Liver (tissue), 9 donors: ENCODE results near the gene TRAK1. TPM values are rescaled to one million over a fixed set of nuclear protein-coding genes. Genes with fewer than 3 reads are reported as not detected.

Source experiments
- DNase-seq: peaks from one replicate; pipeline ENCODE4 v3.0.0-alpha.2; 2017; ENCODE audit warnings: low spot score
- H3K27ac ChIP-seq, 2 donors: one replicate each; pipeline ENCODE4 v1.7.0; 2013; ENCODE audit warnings: inconsistent platforms in 2 of 2, low read length in 2 of 2, control low read depth in 1 of 2, low read depth in 1 of 2, mild to moderate bottlenecking in 1 of 2
- H3K27me3 ChIP-seq, 4 donors: one replicate each; pipeline versions ENCODE4 v1.6.1 to v1.7.0; 2013; ENCODE audit warnings: low read length in 3 of 4, inconsistent platforms in 1 of 4, mild to moderate bottlenecking in 1 of 4, moderate library complexity in 1 of 4; ENCODE audit not compliant: control insufficient read depth in 4 of 4, insufficient read depth in 4 of 4
- H3K36me3 ChIP-seq, 4 donors: one replicate each; pipeline versions ENCODE4 v1.6.1 to v1.7.0; 2013; ENCODE audit warnings: low read length in 3 of 4, mild to moderate bottlenecking in 3 of 4, low read depth in 1 of 4, moderate library complexity in 1 of 4; ENCODE audit not compliant: control insufficient read depth in 4 of 4, insufficient read depth in 3 of 4
- H3K4me1 ChIP-seq, 4 donors: one replicate each; pipeline versions ENCODE4 v1.6.1 to v1.7.0; 2013; ENCODE audit warnings: low read length in 3 of 4, mild to moderate bottlenecking in 3 of 4, moderate library complexity in 1 of 4; ENCODE audit not compliant: control insufficient read depth in 4 of 4, insufficient read depth in 4 of 4
- H3K4me3 ChIP-seq, 3 donors: one replicate each; pipeline versions ENCODE4 v1.6.1 to v1.7.0; 2013; ENCODE audit warnings: low read length in 3 of 3, control low read depth in 1 of 3, low read depth in 1 of 3, mild to moderate bottlenecking in 1 of 3
- H3K9ac ChIP-seq, 2 donors: one replicate each; pipeline ENCODE4 v1.7.0; 2013; ENCODE audit warnings: low read length in 2 of 2, mild to moderate bottlenecking in 2 of 2, moderate library complexity in 2 of 2, control low read depth in 1 of 2, low read depth in 1 of 2
- H3K9me3 ChIP-seq, 4 donors: one replicate each; pipeline versions ENCODE4 v1.6.1 to v1.7.0; 2013; ENCODE audit warnings: low read length in 3 of 4; ENCODE audit not compliant: control insufficient read depth in 4 of 4
- FOXA2 ChIP-seq: IDR thresholded peaks from 2 replicates; pipeline ENCODE4 v1.6.1; 2016; ENCODE audit warnings: antibody characterized with exemption
- HNF4A ChIP-seq, 2 donors: conservative IDR thresholded peaks; 2 replicates each; pipeline ENCODE4 v1.6.1; 2016; ENCODE audit warnings: antibody characterized with exemption in 2 of 2, mild to moderate bottlenecking in 2 of 2
- HNF4G ChIP-seq: IDR thresholded peaks from 2 replicates; pipeline ENCODE4 v1.6.1; 2016; ENCODE audit warnings: antibody characterized with exemption
- JUND ChIP-seq, 2 donors: IDR thresholded peaks; 2 replicates each; pipeline ENCODE4 v1.6.1; 2016; ENCODE audit warnings: antibody characterized with exemption in 2 of 2
- NR2F2 ChIP-seq: IDR thresholded peaks from 2 replicates; pipeline ENCODE4 v1.6.1; 2016; ENCODE audit warnings: antibody characterized with exemption
- RXRA ChIP-seq, 2 donors: IDR thresholded peaks; 2 replicates each; pipeline ENCODE4 v1.6.1; 2017 to 2018; ENCODE audit warnings: antibody characterized with exemption in 2 of 2, mild to moderate bottlenecking in 1 of 2
- WGBS: extraction: QIAGEN DNeasy Blood & Tissue Kit; methylation state at CpG from one replicate; pipeline ENCODE4 v1.1.7; 2013; 5-methylcytosine and 5-hydroxymethylcytosine counted together
- polyA plus RNA-seq, 2 donors: library from polyadenylated mRNA; stranded (reverse) in 1 of 2; unstranded in 1 of 2; fragments of 200-250 nt in 1 of 2; fragments of >200 nt in 1 of 2; fragmentation: Nextera tagmentation in 1 of 2; extraction: Ambion mirVana in 1 of 2; gene quantifications; one replicate each; pipeline versions ENCODE4 v1.2.1 to v1.2.3, GENCODE V29; 2013 to 2015
- total RNA-seq, 2 donors: library from RNA; depleted of rRNA; stranded (reverse); fragments of >200 nt; gene quantifications; one replicate each; pipeline ENCODE4 v1.2.3, GENCODE V29; 2014
- TF ChIP-seq, protein P1 (sequence below): IDR thresholded peaks from 2 replicates; pipeline ENCODE4 v1.6.1; 2016; ENCODE audit warnings: antibody characterized with exemption, mild to moderate bottlenecking
- TF ChIP-seq, protein P2 (sequence below): fragments of 150-350 bp; IDR thresholded peaks from 2 replicates; pipeline ENCODE4 v1.5.1; 2017; ENCODE audit warnings: improper control_type of control experiment, low read depth, low read length; ENCODE audit not compliant: missing input control
- TF ChIP-seq, protein P3 (sequence below): IDR thresholded peaks from 2 replicates; pipeline ENCODE4 v1.6.1; 2016; ENCODE audit warnings: antibody characterized with exemption
- TF ChIP-seq, protein P4 (sequence below): IDR thresholded peaks from 2 replicates; pipeline ENCODE4 v1.6.1; 2016; ENCODE audit warnings: antibody characterized with exemption
- donor health status: healthy.
- donor health status: healthy.
- donor health status: healthy.
- donor health status: healthy.
- donor health status: healthy.

Gene TRAK1
- total and polyA plus RNA-seq, 4 donors = 3.4 to 21.7 (median 8.6) TPM

DNA sequence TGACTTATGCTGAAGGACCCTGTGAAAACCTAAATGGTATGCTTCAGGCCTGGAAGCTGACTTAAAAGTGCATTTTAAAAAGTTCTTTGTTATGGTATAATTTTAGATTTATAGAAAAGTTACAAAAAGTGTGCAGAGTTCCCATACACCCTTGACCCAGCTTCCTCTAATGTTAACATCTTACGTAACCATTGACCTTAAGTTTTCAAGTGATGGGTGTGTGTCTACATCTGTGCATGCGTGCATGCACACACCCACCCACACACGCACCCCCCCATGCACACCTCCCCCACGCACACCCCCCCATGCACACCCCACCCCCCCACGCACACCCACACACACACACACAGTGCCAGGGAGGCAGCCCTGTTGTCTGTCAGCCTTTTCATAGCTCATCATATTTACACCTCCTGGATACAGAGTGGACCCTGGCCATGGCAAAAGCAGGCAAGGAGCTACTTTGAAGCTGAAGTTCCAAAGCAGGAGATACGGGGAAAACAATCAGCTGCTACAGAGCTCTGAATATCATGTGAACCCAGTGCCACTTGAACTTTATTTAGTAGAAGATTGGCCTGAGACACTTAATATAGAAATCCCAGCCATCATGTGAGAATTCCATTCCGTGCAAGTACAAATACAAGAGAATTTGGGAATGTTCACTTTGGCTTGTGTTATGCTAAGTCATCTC is 30.0 kb upstream of the TRAK1 start:
- no peak for DNase-seq
- Histone ChIP-seq H3K36me3 (no peaks in the 10 kb centered on the region), H3K4me1 (peaks cover 0 to 2% (median under 1%) of the 10 kb centered on the region in 4 donors), H3K27ac (peak overlapping the region in 1 of 2 donors; percentile 40), H3K9me3 (no peaks in the 10 kb centered on the region), H3K9ac (no peak overlapping the region), H3K27me3 (no peaks in the 10 kb centered on the region), H3K4me3 (no peak overlapping the region)
- whole genome bisulfite sequencing = 58% methylated on average over 7 of the region's 7 CpGs
- TF ChIP-seq, protein P1, sequence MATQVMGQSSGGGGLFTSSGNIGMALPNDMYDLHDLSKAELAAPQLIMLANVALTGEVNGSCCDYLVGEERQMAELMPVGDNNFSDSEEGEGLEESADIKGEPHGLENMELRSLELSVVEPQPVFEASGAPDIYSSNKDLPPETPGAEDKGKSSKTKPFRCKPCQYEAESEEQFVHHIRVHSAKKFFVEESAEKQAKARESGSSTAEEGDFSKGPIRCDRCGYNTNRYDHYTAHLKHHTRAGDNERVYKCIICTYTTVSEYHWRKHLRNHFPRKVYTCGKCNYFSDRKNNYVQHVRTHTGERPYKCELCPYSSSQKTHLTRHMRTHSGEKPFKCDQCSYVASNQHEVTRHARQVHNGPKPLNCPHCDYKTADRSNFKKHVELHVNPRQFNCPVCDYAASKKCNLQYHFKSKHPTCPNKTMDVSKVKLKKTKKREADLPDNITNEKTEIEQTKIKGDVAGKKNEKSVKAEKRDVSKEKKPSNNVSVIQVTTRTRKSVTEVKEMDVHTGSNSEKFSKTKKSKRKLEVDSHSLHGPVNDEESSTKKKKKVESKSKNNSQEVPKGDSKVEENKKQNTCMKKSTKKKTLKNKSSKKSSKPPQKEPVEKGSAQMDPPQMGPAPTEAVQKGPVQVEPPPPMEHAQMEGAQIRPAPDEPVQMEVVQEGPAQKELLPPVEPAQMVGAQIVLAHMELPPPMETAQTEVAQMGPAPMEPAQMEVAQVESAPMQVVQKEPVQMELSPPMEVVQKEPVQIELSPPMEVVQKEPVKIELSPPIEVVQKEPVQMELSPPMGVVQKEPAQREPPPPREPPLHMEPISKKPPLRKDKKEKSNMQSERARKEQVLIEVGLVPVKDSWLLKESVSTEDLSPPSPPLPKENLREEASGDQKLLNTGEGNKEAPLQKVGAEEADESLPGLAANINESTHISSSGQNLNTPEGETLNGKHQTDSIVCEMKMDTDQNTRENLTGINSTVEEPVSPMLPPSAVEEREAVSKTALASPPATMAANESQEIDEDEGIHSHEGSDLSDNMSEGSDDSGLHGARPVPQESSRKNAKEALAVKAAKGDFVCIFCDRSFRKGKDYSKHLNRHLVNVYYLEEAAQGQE = no peak
- no peak for TF ChIP-seq JUND (IDR thresholded peaks at IDR 0.05)
- TF ChIP-seq FOXA2 = no peak
- TF ChIP-seq NR2F2 = peak; percentile 20
- TF ChIP-seq HNF4G = no peak

DNA sequence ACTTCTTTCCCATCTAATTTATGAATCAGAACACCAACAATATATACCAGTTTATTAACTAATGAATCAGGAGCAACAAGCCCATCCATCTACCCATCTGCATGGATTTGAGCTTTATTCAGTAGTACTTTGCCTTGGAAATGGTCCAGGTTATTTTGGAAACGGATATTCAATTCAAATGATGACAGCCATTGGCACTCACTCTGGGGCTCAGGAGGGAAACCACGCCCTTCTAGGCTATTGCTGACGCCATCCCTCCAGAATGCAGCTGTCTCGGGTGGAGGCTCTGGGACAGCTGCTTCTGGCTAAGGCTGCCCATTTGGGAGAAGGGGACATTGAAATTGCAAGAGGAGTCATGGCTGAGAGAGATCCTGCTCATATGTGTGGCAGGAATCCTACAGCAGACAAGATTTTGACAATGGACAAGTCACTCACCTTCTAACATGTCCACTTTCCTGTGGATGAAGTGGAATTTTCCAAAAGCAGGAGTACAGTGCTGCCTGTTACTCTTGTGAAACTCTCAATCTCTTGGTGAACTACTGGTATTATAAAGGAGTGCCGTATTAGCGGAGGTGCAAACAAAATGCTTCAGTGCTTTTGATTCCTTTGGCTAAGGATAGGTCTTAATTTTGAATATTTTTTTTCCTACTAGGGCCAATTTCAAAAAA is 29.3 kb upstream of the TRAK1 start:
- Histone ChIP-seq H3K36me3 (no peaks in the 10 kb centered on the region), H3K27ac (peak overlapping the region in 1 of 2 donors; percentile 40), H3K9me3 (no peaks in the 10 kb centered on the region), H3K4me3 (no peak overlapping the region), H3K27me3 (no peaks in the 10 kb centered on the region), H3K4me1 (peaks cover 0 to 6% (median 3%) of the 10 kb centered on the region in 4 donors), H3K9ac (no peak overlapping the region)
- no peak for DNase-seq
- peak; percentile 56 to 57 for TF ChIP-seq JUND (IDR thresholded peaks at IDR 0.05)
- TF ChIP-seq, protein P2, sequence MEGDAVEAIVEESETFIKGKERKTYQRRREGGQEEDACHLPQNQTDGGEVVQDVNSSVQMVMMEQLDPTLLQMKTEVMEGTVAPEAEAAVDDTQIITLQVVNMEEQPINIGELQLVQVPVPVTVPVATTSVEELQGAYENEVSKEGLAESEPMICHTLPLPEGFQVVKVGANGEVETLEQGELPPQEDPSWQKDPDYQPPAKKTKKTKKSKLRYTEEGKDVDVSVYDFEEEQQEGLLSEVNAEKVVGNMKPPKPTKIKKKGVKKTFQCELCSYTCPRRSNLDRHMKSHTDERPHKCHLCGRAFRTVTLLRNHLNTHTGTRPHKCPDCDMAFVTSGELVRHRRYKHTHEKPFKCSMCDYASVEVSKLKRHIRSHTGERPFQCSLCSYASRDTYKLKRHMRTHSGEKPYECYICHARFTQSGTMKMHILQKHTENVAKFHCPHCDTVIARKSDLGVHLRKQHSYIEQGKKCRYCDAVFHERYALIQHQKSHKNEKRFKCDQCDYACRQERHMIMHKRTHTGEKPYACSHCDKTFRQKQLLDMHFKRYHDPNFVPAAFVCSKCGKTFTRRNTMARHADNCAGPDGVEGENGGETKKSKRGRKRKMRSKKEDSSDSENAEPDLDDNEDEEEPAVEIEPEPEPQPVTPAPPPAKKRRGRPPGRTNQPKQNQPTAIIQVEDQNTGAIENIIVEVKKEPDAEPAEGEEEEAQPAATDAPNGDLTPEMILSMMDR = no peak
- WGBS = 65% methylated on average over 6 of the region's 6 CpGs

DNA sequence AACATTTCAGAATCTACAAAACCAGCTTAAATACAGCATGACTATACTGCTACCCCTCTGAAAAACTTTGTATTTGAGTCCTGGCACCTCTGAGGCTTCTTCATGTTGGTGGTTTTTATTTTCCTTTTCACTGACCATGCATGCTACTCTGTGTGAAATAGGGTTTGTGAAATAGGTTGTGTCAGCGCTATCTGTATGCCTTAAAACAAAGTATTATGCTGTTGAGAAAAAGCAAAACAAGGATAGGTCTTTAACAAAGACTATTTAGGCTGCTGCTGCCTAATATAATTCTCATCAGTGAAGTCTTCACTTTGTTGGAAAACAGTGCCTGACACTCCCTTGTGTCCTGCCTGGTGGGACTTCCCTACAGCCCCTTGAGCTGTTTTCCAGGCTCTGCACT is 28.7 kb upstream of the TRAK1 start:
- H3K4me1 ChIP-seq = peaks cover 0 to 6% (median 3%) of the 10 kb centered on the region in 4 donors
- no peaks in the 10 kb centered on the region for H3K36me3 ChIP-seq
- no peak overlapping the region for H3K4me3 ChIP-seq
- H3K9ac ChIP-seq = no peak overlapping the region
- H3K9me3 ChIP-seq = no peaks in the 10 kb centered on the region
- no peak overlapping the region for H3K27ac ChIP-seq
- DNase-seq = no peak
- 99% methylated on average over 1 of the region's 1 CpG for WGBS
- no peaks in the 10 kb centered on the region for H3K27me3 ChIP-seq
- TF ChIP-seq, protein P3, sequence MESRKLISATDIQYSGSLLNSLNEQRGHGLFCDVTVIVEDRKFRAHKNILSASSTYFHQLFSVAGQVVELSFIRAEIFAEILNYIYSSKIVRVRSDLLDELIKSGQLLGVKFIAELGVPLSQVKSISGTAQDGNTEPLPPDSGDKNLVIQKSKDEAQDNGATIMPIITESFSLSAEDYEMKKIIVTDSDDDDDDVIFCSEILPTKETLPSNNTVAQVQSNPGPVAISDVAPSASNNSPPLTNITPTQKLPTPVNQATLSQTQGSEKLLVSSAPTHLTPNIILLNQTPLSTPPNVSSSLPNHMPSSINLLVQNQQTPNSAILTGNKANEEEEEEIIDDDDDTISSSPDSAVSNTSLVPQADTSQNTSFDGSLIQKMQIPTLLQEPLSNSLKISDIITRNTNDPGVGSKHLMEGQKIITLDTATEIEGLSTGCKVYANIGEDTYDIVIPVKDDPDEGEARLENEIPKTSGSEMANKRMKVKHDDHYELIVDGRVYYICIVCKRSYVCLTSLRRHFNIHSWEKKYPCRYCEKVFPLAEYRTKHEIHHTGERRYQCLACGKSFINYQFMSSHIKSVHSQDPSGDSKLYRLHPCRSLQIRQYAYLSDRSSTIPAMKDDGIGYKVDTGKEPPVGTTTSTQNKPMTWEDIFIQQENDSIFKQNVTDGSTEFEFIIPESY = no peak
- TF ChIP-seq HNF4G = no peak
- TF ChIP-seq, protein P4, sequence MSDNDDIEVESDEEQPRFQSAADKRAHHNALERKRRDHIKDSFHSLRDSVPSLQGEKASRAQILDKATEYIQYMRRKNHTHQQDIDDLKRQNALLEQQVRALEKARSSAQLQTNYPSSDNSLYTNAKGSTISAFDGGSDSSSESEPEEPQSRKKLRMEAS = no peak
- no peak for TF ChIP-seq HNF4A (conservative IDR thresholded peaks at IDR 0.05)
- TF ChIP-seq RXRA (IDR thresholded peaks at IDR 0.05) = no peak
